H1 (cell line): ENCODE results near the gene COL6A3. TPM values are rescaled to one million over a fixed set of nuclear protein-coding genes. Genes with fewer than 3 reads are reported as not detected.

Source experiments
- CHD7 ChIP-seq: fragments of 300-600 bp; sonication (generic); IDR thresholded peaks from 2 replicates; pipeline ENCODE4 v1.7.1; 2012; ENCODE audit warnings: low read length, moderate library complexity, mild to moderate bottlenecking, inconsistent platforms; ENCODE audit not compliant: insufficient replicate concordance
- polyA plus RNA-seq, 7 experiments: library from polyadenylated mRNA; depleted of rRNA in 3 of 7; stranded (reverse) in 5 of 7; unstranded in 2 of 7; fragments of >200 nt in 5 of 7; fragments of 200-250 nt in 2 of 7; gene quantifications; 1 replicate in 5 of 7; 2 replicates in 1 of 7; 4 replicates in 1 of 7; pipeline versions ENCODE4 v1.2.1 to v1.2.3, GENCODE V29; 2011 to 2013; ENCODE audit warnings: missing spikeins in 2 of 7, mixed read lengths in 2 of 7
- total RNA-seq: library from RNA; stranded (reverse); fragmentation: NEBNext Ultra II Directional; extraction: Animal tissue kit (Norgen Biotek cat#: 25700); gene quantifications from 2 replicates; pipeline ENCODE4 v1.2.1, GENCODE V29; 2021

The COL6A3 gene
- total and polyA plus RNA-seq, 2 of the 8 experiments (the other 6 are each of a cell fraction or from before 2014, with no cell fraction given): 1.2 to 3.4 TPM

- no peak for TF ChIP-seq CHD7
These were observed 83.4 kb downstream of the COL6A3 start (continued) for GRCh38 chr2:237330541-237330940.
